Measurements from ENCODE around the gene LSAMP. TPM values are rescaled to one million over a fixed set of nuclear protein-coding genes. Genes with fewer than 3 reads are reported as not detected.

LSAMP gene
- total RNA-seq, 1 donor from 2014 or later, result 64.9 TPM

GRCh38 chr3:116176974-116177555 lies 268.2 kb downstream of the LSAMP start:
- no peak for TF ChIP-seq CTCF (conservative IDR thresholded peaks at IDR 0.05)
- Mint-ChIP-seq H3K27ac (no peak overlapping the region), H3K9me3 (no peaks in the 10 kb centered on the region)

GRCh38 chr3:116166121-116166520 lies 279.2 kb downstream of the LSAMP start:
- Mint-ChIP-seq H3K4me3 (no peak overlapping the region), H3K9me3 (no peaks in the 10 kb centered on the region), H3K36me3 (peaks cover 8% of the 10 kb centered on the region), H3K27ac (no peak overlapping the region), H3K4me1 (ENCODE audit: unreplicated experiment) (peaks cover 25% of the 10 kb centered on the region), H3K27me3 (no peaks in the 10 kb centered on the region)
- no peak for TF ChIP-seq CTCF (conservative IDR thresholded peaks at IDR 0.05)
- DNase-seq (ENCODE audit: extremely low spot score, unreplicated experiment), result no peak

More at GRCh38 chr3:116176974-116177555, 268.2 kb downstream of the LSAMP start:
- DNase-seq (ENCODE audit: extremely low spot score, unreplicated experiment), result no peak
- Mint-ChIP-seq H3K4me3 (no peak overlapping the region), H3K4me1 (ENCODE audit: unreplicated experiment) (peaks cover 8% of the 10 kb centered on the region), H3K27me3 (peaks cover 3% of the 10 kb centered on the region), H3K36me3 (no peaks in the 10 kb centered on the region)

- no peaks in the 10 kb centered on the region for H3K27me3 Mint-ChIP-seq
- H3K4me3 Mint-ChIP-seq, result no peak overlapping the region
- H3K4me1 Mint-ChIP-seq (ENCODE audit: unreplicated experiment), result peaks cover 25% of the 10 kb centered on the region
- peaks cover 8% of the 10 kb centered on the region for H3K36me3 Mint-ChIP-seq
- no peak overlapping the region for H3K27ac Mint-ChIP-seq
- no peaks in the 10 kb centered on the region for H3K9me3 Mint-ChIP-seq
- no peak for DNase-seq (ENCODE audit: extremely low spot score, unreplicated experiment)
- no peak for TF ChIP-seq CTCF (conservative IDR thresholded peaks at IDR 0.05)
Observed at GRCh38 chr3:116165641-116166040, 279.6 kb downstream of the LSAMP start.

- peaks cover 25% of the 10 kb centered on the region for H3K4me1 Mint-ChIP-seq (ENCODE audit: unreplicated experiment)
- no peaks in the 10 kb centered on the region for H3K27me3 Mint-ChIP-seq
- no peaks in the 10 kb centered on the region for H3K9me3 Mint-ChIP-seq
- H3K36me3 Mint-ChIP-seq, result peaks cover 8% of the 10 kb centered on the region
- TF ChIP-seq CTCF (conservative IDR thresholded peaks at IDR 0.05), result no peak
- no peak overlapping the region for H3K27ac Mint-ChIP-seq
- H3K4me3 Mint-ChIP-seq, result no peak overlapping the region
- DNase-seq (ENCODE audit: extremely low spot score, unreplicated experiment), result no peak
Observed at GRCh38 chr3:116165135-116165534, 280.2 kb downstream of the LSAMP start.

- no peaks in the 10 kb centered on the region for H3K27me3 Mint-ChIP-seq
- H3K4me3 Mint-ChIP-seq, result no peak overlapping the region
- H3K4me1 Mint-ChIP-seq (ENCODE audit: unreplicated experiment), result peaks cover 25% of the 10 kb centered on the region
- H3K36me3 Mint-ChIP-seq, result peaks cover 13% of the 10 kb centered on the region
- no peak overlapping the region for H3K27ac Mint-ChIP-seq
- DNase-seq (ENCODE audit: extremely low spot score, unreplicated experiment), result no peak
- peaks cover 7% of the 10 kb centered on the region for H3K9me3 Mint-ChIP-seq
- TF ChIP-seq CTCF (conservative IDR thresholded peaks at IDR 0.05), result no peak
Observed at GRCh38 chr3:116164039-116164438, 281.2 kb downstream of the LSAMP start.

All from type B pancreatic cell (in vitro differentiated cells).